Measurements from ENCODE around the gene KLHL22. TPM values are rescaled to one million over a fixed set of nuclear protein-coding genes. Genes with fewer than 3 reads are reported as not detected.

KLHL22 gene
- total RNA-seq, 1 experiment from 2014 or later, result 21.2 TPM

DNA sequence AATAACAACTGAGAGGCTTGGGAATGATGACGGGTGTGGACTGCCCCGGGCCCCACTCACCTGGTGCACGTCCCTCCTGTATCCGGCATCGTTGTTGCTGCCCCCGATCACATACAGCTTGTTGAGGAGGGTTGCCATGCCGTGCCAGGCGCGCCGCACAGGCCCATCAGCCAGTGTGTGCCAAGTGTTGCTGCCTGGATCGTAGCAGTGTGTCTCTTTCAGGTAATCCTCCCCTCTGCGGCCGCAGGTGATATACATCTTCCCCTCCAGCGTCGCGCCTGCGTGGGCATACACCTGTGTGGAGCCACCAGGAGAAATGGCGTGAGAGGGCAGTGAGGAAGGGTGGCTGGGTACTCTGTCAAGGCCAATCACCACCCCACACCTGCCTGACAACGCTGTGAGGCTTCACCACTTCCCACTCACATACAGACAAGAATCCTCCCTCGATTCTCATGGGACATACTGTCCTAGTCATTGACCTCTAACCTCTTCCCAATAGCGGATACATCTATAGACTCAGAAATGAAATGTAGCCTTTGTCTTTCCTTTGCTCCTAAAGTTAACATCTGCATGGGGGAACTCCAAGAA is 49.1 kb downstream of the KLHL22 start:
- DNase-seq (ENCODE audit: low read depth), result no peak

DNA sequence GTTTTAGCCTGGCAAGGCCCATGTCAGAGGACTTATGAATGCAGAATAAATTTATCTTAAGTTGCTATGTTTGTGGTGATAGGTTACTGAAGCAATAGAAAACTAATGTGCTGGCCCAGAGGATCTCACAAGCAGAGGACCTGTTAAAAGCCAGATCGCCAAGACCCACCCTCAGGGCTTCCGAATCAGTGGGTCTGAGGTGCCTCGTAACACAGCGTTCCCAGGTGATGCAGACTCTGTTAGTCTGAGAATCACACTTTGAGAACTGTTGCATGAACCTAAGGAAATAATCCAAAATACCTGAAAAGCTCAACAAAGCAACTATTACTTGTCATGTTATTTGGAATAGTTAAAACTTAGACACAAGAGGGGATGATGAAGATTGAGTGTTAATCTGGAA is 51.3 kb downstream of the KLHL22 start:
- no peak for DNase-seq (ENCODE audit: low read depth)

DNA sequence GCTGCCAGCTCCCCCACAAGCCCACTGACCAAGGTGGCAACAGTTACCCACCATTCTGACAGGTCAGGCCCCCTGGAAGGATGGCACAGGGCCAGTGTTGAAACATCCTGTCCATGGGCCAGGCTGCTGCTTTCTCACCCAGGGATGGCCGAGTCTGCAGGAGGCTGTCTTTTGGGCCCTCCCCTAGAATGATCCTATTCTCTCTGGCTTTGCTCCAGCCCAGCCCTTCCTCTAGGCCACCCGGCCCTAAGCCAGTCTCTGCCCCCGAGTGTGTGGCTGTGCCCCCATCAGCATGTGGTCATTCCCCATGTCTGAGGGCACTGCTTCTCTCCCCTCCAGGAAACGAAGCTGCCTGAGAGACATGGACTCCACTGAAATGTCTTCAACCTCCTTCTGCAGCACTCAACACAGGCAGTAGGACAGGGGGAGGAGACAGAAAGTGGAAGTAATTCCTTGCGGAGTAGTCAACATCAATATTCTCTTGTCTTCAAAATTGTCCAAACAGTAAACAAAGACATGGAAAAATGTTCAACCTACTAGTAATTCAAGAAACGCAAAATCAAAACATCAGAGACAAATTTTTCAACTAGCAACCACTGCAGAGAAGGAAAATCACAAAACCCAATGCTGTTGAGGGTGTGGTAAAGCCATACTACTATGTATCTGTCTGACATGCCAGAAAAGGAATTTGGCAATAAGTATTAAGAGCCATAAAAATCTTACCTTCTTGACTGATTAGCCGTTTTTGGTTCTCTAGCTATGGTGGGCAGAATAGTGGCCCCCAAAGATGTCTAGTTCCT is 52.9 kb downstream of the KLHL22 start:
- no peak for DNase-seq (ENCODE audit: low read depth)

DNA sequence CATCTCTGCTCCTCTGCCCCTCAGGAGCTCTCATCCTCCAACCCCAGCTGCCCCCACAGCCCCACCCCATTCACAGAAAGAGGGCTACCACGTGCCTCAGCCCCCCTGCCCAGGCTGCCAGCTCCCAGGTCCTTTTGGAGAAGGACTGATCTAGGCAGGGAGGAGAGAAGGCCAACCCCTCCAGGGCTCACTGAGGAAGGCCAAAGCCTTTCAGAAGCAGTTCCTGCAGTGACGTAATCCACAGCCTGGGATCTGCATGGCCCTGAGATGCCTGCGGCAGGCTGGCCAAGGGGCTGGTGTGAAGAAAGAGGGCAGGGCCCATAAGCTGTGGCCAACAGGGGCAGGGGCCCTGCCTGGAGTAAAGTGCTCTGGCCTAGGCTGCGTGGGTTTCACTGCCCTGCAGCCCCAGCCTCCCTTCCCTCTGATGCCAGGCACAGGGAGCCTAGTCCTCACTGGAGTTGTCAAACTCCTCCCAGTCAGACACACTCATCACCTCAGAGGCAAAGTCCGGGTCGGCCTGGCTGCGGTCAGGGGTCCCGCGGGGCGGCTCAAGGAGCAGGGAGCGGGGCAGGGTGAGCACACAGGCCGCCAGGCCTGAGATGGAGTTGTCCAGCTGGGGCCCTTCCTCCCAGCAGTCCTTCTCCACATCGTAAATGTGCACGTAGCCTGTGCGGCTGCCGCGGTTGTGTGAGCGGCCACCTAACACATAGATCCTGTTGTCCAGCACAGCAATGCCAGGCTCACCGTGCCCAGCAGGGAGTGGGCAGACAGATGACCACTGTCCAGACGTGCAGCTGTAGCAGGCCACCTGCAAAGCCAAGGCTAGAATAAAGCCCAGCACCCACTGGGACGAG is 53.7 kb downstream of the KLHL22 start:
- no peak for DNase-seq (ENCODE audit: low read depth)

- DNase-seq (ENCODE audit: low read depth), result no peak
Measured at GRCh38 chr22:20440637-20441591, 54.7 kb downstream of the KLHL22 start.

- no peak for DNase-seq (ENCODE audit: low read depth)
Measured at GRCh38 chr22:20439928-20440575, 55.5 kb downstream of the KLHL22 start.

- DNase-seq (ENCODE audit: low read depth), result no peak
Measured at GRCh38 chr22:20439556-20439927, 56.1 kb downstream of the KLHL22 start.

- DNase-seq (ENCODE audit: low read depth), result peak; percentile 38
Measured at GRCh38 chr22:20438678-20439492, 56.7 kb downstream of the KLHL22 start.

DNA sequence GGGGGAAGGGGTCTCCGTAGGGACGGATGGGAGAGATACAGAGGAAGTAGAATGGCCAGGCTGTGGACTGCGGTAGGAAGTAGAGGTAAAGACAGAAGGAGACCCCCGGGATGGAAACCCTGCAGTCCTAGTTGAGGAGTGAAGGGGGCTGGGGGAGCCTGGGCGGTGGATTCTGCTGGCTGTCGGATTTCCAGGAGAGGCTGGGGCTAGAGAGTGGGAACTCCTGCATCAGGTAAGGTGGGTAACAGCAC is 57.2 kb downstream of the KLHL22 start:
- no peak for DNase-seq (ENCODE audit: low read depth)

- peak; percentile 28 for DNase-seq (ENCODE audit: low read depth)
Measured at GRCh38 chr22:20437613-20438426, 57.8 kb downstream of the KLHL22 start, which contains the start of gene SCARF2. SCARF2 (minus strand) TSS chr22:20437825; CDS start chr22:20437754, 71 bp downstream.

- peak; percentile 34 for DNase-seq (ENCODE audit: low read depth)
Measured at GRCh38 chr22:20436768-20437612, 58.6 kb downstream of the KLHL22 start.

DNA sequence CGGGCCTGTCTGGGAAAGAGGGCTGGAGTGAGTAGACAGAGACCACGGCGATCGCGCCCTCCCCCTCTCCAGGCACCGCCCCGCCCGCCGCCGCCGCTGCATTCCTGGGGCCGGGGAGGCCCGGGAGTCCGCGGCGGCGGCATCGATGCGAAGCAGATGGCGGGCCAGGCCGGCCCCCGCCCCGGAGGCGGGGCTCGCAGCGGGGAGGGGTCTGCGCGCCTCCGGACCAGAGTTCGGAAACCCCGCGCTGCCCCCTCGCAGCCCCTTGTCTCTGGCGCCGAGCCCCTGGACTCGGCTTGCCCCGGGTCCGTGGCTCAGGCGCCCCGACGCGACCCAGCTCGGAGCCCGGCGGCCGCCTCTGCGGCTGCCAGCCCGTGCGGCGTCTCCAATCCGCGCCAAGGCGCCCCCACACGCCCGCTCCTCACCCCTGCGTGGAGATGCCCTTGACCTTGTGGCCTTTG is 59.3 kb downstream of the KLHL22 start:
- DNase-seq (ENCODE audit: low read depth), result peak; percentile 29

GRCh38 chr22:20435436-20436306 is 59.9 kb downstream of the KLHL22 start:
- DNase-seq (ENCODE audit: low read depth), result no peak

GRCh38 chr22:20434773-20435172 is 60.8 kb downstream of the KLHL22 start:
- DNase-seq (ENCODE audit: low read depth), result no peak

GRCh38 chr22:20434264-20434751 is 61.3 kb downstream of the KLHL22 start:
- no peak for DNase-seq (ENCODE audit: low read depth)

- DNase-seq (ENCODE audit: low read depth), result no peak
Measured at GRCh38 chr22:20433686-20434241, 61.8 kb downstream of the KLHL22 start.

GRCh38 chr22:20433191-20433590 is 62.4 kb downstream of the KLHL22 start:
- no peak for DNase-seq (ENCODE audit: low read depth)

Measured in M059J (cell line).